Ishikawa (cell line): ENCODE data around the gene WEE1.

ENCODE experiments used
- CEBPB ChIP-seq: IDR thresholded peaks from 2 replicates; pipeline ENCODE4 v1.6.1; 2012
- CREB1 ChIP-seq: IDR thresholded peaks from 2 replicates; pipeline ENCODE4 v1.6.1; 2012; ENCODE audit warnings: low read depth
- EGR1 ChIP-seq: IDR thresholded peaks from 2 replicates; pipeline ENCODE4 v1.6.1; 2012
- EP300 ChIP-seq: IDR thresholded peaks from 2 replicates; pipeline ENCODE4 v1.6.1; 2012; ENCODE audit warnings: borderline replicate concordance
- NFIC ChIP-seq: IDR thresholded peaks from 2 replicates; pipeline ENCODE4 v1.6.1; 2012
- RAD21 ChIP-seq: IDR thresholded peaks from 2 replicates; pipeline ENCODE4 v1.6.1; 2012; ENCODE audit warnings: low read depth
- TAF1 ChIP-seq: IDR thresholded peaks from 2 replicates; pipeline ENCODE4 v1.6.1; 2012; ENCODE audit warnings: low read depth, mild to moderate bottlenecking
- TCF12 ChIP-seq: IDR thresholded peaks from 2 replicates; pipeline ENCODE4 v1.6.1; 2012; ENCODE audit warnings: low read depth
- USF1 ChIP-seq: IDR thresholded peaks from 2 replicates; pipeline ENCODE4 v1.6.1; 2012
- ZBTB7A ChIP-seq: IDR thresholded peaks from 2 replicates; pipeline ENCODE4 v1.6.1; 2012; ENCODE audit warnings: low read depth
- TF ChIP-seq, protein P1 (sequence below): IDR thresholded peaks from 2 replicates; pipeline ENCODE4 v1.6.1; 2012
- TF ChIP-seq, protein P2 (sequence below): IDR thresholded peaks from 2 replicates; pipeline ENCODE4 v1.6.1; 2012; ENCODE audit warnings: low read depth, mild to moderate bottlenecking

GRCh38 chr11:9609002-9609759 is 35.7 kb downstream of the WEE1 start:
- TF ChIP-seq, protein P1, sequence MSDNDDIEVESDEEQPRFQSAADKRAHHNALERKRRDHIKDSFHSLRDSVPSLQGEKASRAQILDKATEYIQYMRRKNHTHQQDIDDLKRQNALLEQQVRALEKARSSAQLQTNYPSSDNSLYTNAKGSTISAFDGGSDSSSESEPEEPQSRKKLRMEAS = no peak
- TF ChIP-seq, protein P2, sequence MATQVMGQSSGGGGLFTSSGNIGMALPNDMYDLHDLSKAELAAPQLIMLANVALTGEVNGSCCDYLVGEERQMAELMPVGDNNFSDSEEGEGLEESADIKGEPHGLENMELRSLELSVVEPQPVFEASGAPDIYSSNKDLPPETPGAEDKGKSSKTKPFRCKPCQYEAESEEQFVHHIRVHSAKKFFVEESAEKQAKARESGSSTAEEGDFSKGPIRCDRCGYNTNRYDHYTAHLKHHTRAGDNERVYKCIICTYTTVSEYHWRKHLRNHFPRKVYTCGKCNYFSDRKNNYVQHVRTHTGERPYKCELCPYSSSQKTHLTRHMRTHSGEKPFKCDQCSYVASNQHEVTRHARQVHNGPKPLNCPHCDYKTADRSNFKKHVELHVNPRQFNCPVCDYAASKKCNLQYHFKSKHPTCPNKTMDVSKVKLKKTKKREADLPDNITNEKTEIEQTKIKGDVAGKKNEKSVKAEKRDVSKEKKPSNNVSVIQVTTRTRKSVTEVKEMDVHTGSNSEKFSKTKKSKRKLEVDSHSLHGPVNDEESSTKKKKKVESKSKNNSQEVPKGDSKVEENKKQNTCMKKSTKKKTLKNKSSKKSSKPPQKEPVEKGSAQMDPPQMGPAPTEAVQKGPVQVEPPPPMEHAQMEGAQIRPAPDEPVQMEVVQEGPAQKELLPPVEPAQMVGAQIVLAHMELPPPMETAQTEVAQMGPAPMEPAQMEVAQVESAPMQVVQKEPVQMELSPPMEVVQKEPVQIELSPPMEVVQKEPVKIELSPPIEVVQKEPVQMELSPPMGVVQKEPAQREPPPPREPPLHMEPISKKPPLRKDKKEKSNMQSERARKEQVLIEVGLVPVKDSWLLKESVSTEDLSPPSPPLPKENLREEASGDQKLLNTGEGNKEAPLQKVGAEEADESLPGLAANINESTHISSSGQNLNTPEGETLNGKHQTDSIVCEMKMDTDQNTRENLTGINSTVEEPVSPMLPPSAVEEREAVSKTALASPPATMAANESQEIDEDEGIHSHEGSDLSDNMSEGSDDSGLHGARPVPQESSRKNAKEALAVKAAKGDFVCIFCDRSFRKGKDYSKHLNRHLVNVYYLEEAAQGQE = no peak
- TF ChIP-seq ZBTB7A (no peak), CREB1 (no peak), RAD21 (no peak), EP300 (no peak), TAF1 (no peak), TCF12 (no peak), NFIC (no peak), CEBPB (no peak), EGR1 (no peak), USF1 (no peak)
